Esophagus muscularis mucosa (tissue), 4 donors: ENCODE results near the gene FXYD6. TPM values are rescaled to one million over a fixed set of nuclear protein-coding genes. Genes with fewer than 3 reads are reported as not detected.
A peak's percentile ranks its signal among the peaks of the same experiment; 100 is the strongest.

Experiments used
- DNase-seq: peaks from one replicate; pipeline ENCODE4 v3.0.0-alpha.2; 2017; ENCODE audit errors: extremely low spot score
- H3K27ac ChIP-seq, 4 donors: fragments of 200-600 bp; sonication (generic); replicated peaks in 1 of 4; 1 replicate in 3 of 4; 2 replicates in 1 of 4; pipeline ENCODE4 v1.5.1; 2016 to 2019; ENCODE audit warnings: mild to moderate bottlenecking in 1 of 4
- H3K27me3 ChIP-seq, 4 donors: fragments of 200-600 bp; sonication (generic); one replicate each; pipeline versions ENCODE4 v1.5.1 to v1.6.0; 2016 to 2019
- H3K36me3 ChIP-seq, 4 donors: fragments of 200-600 bp; sonication (generic); one replicate each; pipeline ENCODE4 v1.5.1; 2016 to 2019
- H3K4me1 ChIP-seq, 4 donors: fragments of 200-600 bp; sonication (generic); one replicate each; pipeline ENCODE4 v1.5.1; 2016 to 2019
- H3K4me3 ChIP-seq, 4 donors: fragments of 200-600 bp; sonication (generic); 1 replicate in 2 of 4; 2 replicates in 2 of 4; pipeline ENCODE4 v1.5.1; 2016 to 2019; ENCODE audit warnings: mild to moderate bottlenecking in 4 of 4, moderate library complexity in 1 of 4
- H3K9me3 ChIP-seq, 4 donors: fragments of 200-600 bp; sonication (generic); 1 replicate in 3 of 4; 2 replicates in 1 of 4; pipeline ENCODE4 v1.5.1; 2016 to 2019
- CTCF ChIP-seq, 3 experiments: fragments of 200-600 bp in 2 of 3; fragments of 450-650 bp in 1 of 3; sonication (generic) in 2 of 3; IDR thresholded peaks; one replicate each; pipeline ENCODE4 v1.5.1; 2017 to 2019; ENCODE audit warnings: antibody characterized with exemption in 3 of 3, mild to moderate bottlenecking in 2 of 3, moderate library complexity in 1 of 3
- EP300 ChIP-seq: sonication (generic); formaldehyde crosslinking; IDR thresholded peaks from one replicate; pipeline ENCODE4 v1.6.1; 2017; ENCODE audit warnings: antibody characterized with exemption
- POLR2A ChIP-seq: fragments of 450-650 bp; IDR thresholded peaks from one replicate; pipeline ENCODE4 v1.6.1; 2017; ENCODE audit warnings: antibody characterized with exemption, moderate library complexity, mild to moderate bottlenecking, low read depth
- POLR2AphosphoS5 ChIP-seq, 2 donors: sonication (generic); formaldehyde crosslinking; IDR thresholded peaks; one replicate each; pipeline ENCODE4 v1.6.1; 2017; ENCODE audit warnings: antibody characterized with exemption in 2 of 2
- WGBS: methylation state at CpG from one replicate; pipeline ENCODE4 v1.1.5; 2018; 5-methylcytosine and 5-hydroxymethylcytosine counted together
- intact Hi-C: fragments of 100-400 bp; cut with DNase I; formaldehyde crosslinking; loops from one replicate; pipeline ENCODE4 v1.15.1; 2023
- total RNA-seq, 4 donors: library from RNA; depleted of rRNA; stranded (reverse); fragments of >200 nt; gene quantifications; one replicate each; pipeline versions ENCODE4 v1.1.0 to v1.2.1, GENCODE V29; 2016

FXYD6 gene
- total RNA-seq, 4 donors from 2014 or later: 78.9 to 105 (median 91.5) TPM

- H3K4me1 ChIP-seq: peaks cover 0 to 24% (median 19%) of the 10 kb centered on the region in 4 donors
- no peak for TF ChIP-seq POLR2A
- TF ChIP-seq CTCF (IDR thresholded peaks at IDR 0.05): peak; percentile 40 to 47 (median 44)
- no peak for TF ChIP-seq POLR2AphosphoS5 (IDR thresholded peaks at IDR 0.05)
- H3K36me3 ChIP-seq: no peaks in the 10 kb centered on the region
- WGBS: 64% methylated on average over 13 of the region's 22 CpGs
- no peaks in the 10 kb centered on the region for H3K9me3 ChIP-seq
- DNase-seq: no peak
- peak overlapping the region; percentile 42 to 52 (median 46) for H3K27ac ChIP-seq
- H3K4me3 ChIP-seq: peak overlapping the region in 3 of 4 donors; percentile 1 to 21 (median 9)
- H3K27me3 ChIP-seq: peaks cover 0 to 24% (median 0%) of the 10 kb centered on the region in 4 donors
- intact Hi-C loops: loop anchor here (5.0 to 10.0 kb wide), 2 partner anchors 135 to 243 kb away; no protein-coding TSS in a partner anchor
Observed at GRCh38 chr11:117809236-117810055, 67.0 kb downstream of the FXYD6 start.

- WGBS: 73% methylated on average over 9 of the region's 12 CpGs
- H3K27me3 ChIP-seq: peaks cover 0 to 24% (median 0%) of the 10 kb centered on the region in 4 donors
- TF ChIP-seq POLR2AphosphoS5 (IDR thresholded peaks at IDR 0.05): no peak
- no peak for TF ChIP-seq CTCF (IDR thresholded peaks at IDR 0.05)
- no peak for TF ChIP-seq POLR2A
- no peak for TF ChIP-seq EP300
- no peaks in the 10 kb centered on the region for H3K36me3 ChIP-seq
- H3K4me3 ChIP-seq: peak overlapping the region in 2 of 4 donors; percentile 1 to 21
- H3K27ac ChIP-seq: peak overlapping the region; percentile 42 to 52 (median 46)
- no peaks in the 10 kb centered on the region for H3K9me3 ChIP-seq
- peaks cover 0 to 23% (median 17%) of the 10 kb centered on the region in 4 donors for H3K4me1 ChIP-seq
- intact Hi-C loops: loop anchor here (5.0 to 10.0 kb wide), 2 partner anchors 136 to 244 kb away; no protein-coding TSS in a partner anchor
- no peak for DNase-seq
Observed at GRCh38 chr11:117808784-117809183, 67.7 kb downstream of the FXYD6 start.

GRCh38 chr11:117807482-117808327, 68.8 kb downstream of the FXYD6 start:
- intact Hi-C loops: loop anchor here (5.0 to 10.0 kb wide), 2 partner anchors 137 to 245 kb away; no protein-coding TSS in a partner anchor
- H3K27me3 ChIP-seq: peaks cover 0 to 24% (median 0%) of the 10 kb centered on the region in 4 donors
- WGBS: 54% methylated on average over 22 of the region's 22 CpGs
- peak; percentile 95 for DNase-seq
- H3K9me3 ChIP-seq: no peaks in the 10 kb centered on the region
- no peak overlapping the region for H3K4me3 ChIP-seq
- H3K27ac ChIP-seq: no peak overlapping the region
- TF ChIP-seq EP300: no peak
- TF ChIP-seq CTCF (IDR thresholded peaks at IDR 0.05): peak; percentile 88 to 91 (median 91)
- peaks cover 0 to 23% (median 17%) of the 10 kb centered on the region in 4 donors for H3K4me1 ChIP-seq
- H3K36me3 ChIP-seq: no peaks in the 10 kb centered on the region

DNA sequence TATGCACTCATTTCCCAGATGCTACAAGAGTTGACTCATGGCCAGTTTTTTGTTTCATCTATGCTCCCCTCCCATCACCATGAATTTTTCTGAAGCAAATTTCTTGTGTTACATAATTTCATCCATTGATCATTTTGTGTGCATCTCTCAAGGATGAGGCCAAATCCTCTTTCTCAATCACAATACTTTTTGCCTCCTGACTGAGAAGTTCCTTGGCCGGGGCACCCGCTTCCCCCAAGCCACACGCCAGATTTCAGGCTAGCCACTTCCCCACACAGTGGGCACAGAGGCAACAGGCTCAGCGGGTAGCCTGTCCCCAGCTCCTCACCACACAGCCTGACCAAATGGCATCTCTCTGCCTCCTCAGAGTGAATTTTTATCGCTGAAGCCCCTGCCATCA, 69.6 kb downstream of the FXYD6 start:
- intact Hi-C loops: loop anchor here (5.0 to 10.0 kb wide), 2 partner anchors 138 to 245 kb away; no protein-coding TSS in a partner anchor
- Histone ChIP-seq H3K36me3 (no peaks in the 10 kb centered on the region), H3K4me1 (peaks cover 0 to 23% (median 17%) of the 10 kb centered on the region in 4 donors), H3K9me3 (no peaks in the 10 kb centered on the region), H3K27me3 (peaks cover 0 to 24% (median 0%) of the 10 kb centered on the region in 4 donors), H3K4me3 (no peak overlapping the region), H3K27ac (no peak overlapping the region)
- TF ChIP-seq EP300: no peak
- no peak for TF ChIP-seq POLR2A
- no peak for TF ChIP-seq POLR2AphosphoS5 (IDR thresholded peaks at IDR 0.05)
- TF ChIP-seq CTCF (IDR thresholded peaks at IDR 0.05): no peak
- WGBS: 68% methylated on average over 5 of the region's 5 CpGs
- no peak for DNase-seq
